Tongue (tissue), 2 donors: ENCODE data around the gene ESYT3. TPM values are rescaled to one million over a fixed set of nuclear protein-coding genes. Genes with fewer than 3 reads are reported as not detected.
A peak's percentile ranks its signal among the peaks of the same experiment; 100 is the strongest.
"Not testable (repeated sequence)": the region's sequence is repeated elsewhere in the genome, so short reads cannot be mapped to it uniquely, and the experiment has no call there.

ENCODE experiments used
- DNase-seq: peaks from one replicate; pipeline ENCODE4 v3.0.0-alpha.2; 2015
- total RNA-seq: library from RNA; depleted of rRNA; stranded (reverse); fragments of >200 nt; gene quantifications from one replicate; pipeline ENCODE4 v1.2.3, GENCODE V29; 2014

ESYT3 gene
- total RNA-seq, 1 donor from 2014 or later, result 5.8 TPM

GRCh38 chr3:138412821-138413551 lies 21.4 kb upstream of the ESYT3 start:
- no peak for DNase-seq

- not testable (repeated sequence) for DNase-seq
Observed at GRCh38 chr3:138416236-138416635, 18.2 kb upstream of the ESYT3 start.

GRCh38 chr3:138417559-138417982 lies 16.8 kb upstream of the ESYT3 start:
- DNase-seq, result peak; percentile 93

- DNase-seq, result peak; percentile 85
Observed at GRCh38 chr3:138418601-138419206, 15.7 kb upstream of the ESYT3 start.

- DNase-seq, result no peak
Observed at GRCh38 chr3:138423316-138423715, 11.1 kb upstream of the ESYT3 start.

- no peak for DNase-seq
Observed at GRCh38 chr3:138424323-138424722, 10.1 kb upstream of the ESYT3 start.

GRCh38 chr3:138426211-138426610 lies 8.2 kb upstream of the ESYT3 start:
- DNase-seq, result peak; percentile 51

GRCh38 chr3:138426754-138427153 lies 7.7 kb upstream of the ESYT3 start:
- not testable (repeated sequence) for DNase-seq

- DNase-seq, result no peak
Observed at GRCh38 chr3:138429665-138430064, 4.8 kb upstream of the ESYT3 start.

- no peak for DNase-seq
Observed at GRCh38 chr3:138432576-138433240, 1.7 kb upstream of the ESYT3 start.

- DNase-seq, result no peak
Observed at GRCh38 chr3:138433892-138434275, 532 bp upstream of the ESYT3 start.

GRCh38 chr3:138434875-138435772 lies 708 bp downstream of the ESYT3 start:
- DNase-seq, result no peak

GRCh38 chr3:138435840-138436239 lies 1.4 kb downstream of the ESYT3 start:
- no peak for DNase-seq

- no peak for DNase-seq
Observed at GRCh38 chr3:138437281-138437680, 2.9 kb downstream of the ESYT3 start.

GRCh38 chr3:138438896-138439295 lies 4.5 kb downstream of the ESYT3 start:
- DNase-seq, result peak; percentile 44

GRCh38 chr3:138439646-138440045 lies 5.2 kb downstream of the ESYT3 start:
- no peak for DNase-seq

GRCh38 chr3:138440121-138440521 lies 5.7 kb downstream of the ESYT3 start:
- peak; percentile 56 for DNase-seq

GRCh38 chr3:138440596-138440995 lies 6.2 kb downstream of the ESYT3 start:
- DNase-seq, result no peak

GRCh38 chr3:138441256-138441655 lies 6.8 kb downstream of the ESYT3 start:
- no peak for DNase-seq

GRCh38 chr3:138441742-138442141 lies 7.3 kb downstream of the ESYT3 start:
- no peak for DNase-seq

GRCh38 chr3:138442433-138442832 lies 8.0 kb downstream of the ESYT3 start:
- no peak for DNase-seq

- DNase-seq, result peak; percentile 84
Observed at GRCh38 chr3:138443091-138443490, 8.7 kb downstream of the ESYT3 start.
